Gastrocnemius medialis (tissue), 4 donors: Measurements from ENCODE around the gene PRR14L. TPM values are rescaled to one million over a fixed set of nuclear protein-coding genes. Genes with fewer than 3 reads are reported as not detected.
A peak's percentile ranks its signal among the peaks of the same experiment; 100 is the strongest.
"Not testable (repeated sequence)": the region's sequence is repeated elsewhere in the genome, so short reads cannot be mapped to it uniquely, and the experiment has no call there.

Experiments used
- ATAC-seq, 2 donors: fragments of 150-250 bp; one replicate each; pipeline ENCODE4 v1.9.1; 2016
- DNase-seq, 2 donors: peaks; one replicate each; pipeline ENCODE4 v3.0.0-alpha.2; 2019
- H3K27ac ChIP-seq, 4 donors: fragments of 200-600 bp; sonication (generic); 1 replicate in 1 of 4; 2 replicates in 3 of 4; pipeline ENCODE4 v1.5.1; 2016 to 2018; ENCODE audit warnings: mild to moderate bottlenecking in 2 of 4, moderate library complexity in 1 of 4
- H3K27me3 ChIP-seq, 3 donors: fragments of 200-600 bp; sonication (generic) in 2 of 3; 1 replicate in 1 of 3; 2 replicates in 2 of 3; pipeline versions ENCODE4 v1.5.1 to v1.6.0; 2016 to 2019; ENCODE audit warnings: mild to moderate bottlenecking in 1 of 3, moderate library complexity in 1 of 3
- H3K36me3 ChIP-seq, 2 donors: fragments of 200-600 bp; sonication (generic) in 1 of 2; one replicate each; pipeline ENCODE4 v1.5.1; 2017 to 2018
- H3K4me1 ChIP-seq, 2 donors: fragments of 200-600 bp; sonication (generic) in 1 of 2; one replicate each; pipeline ENCODE4 v1.5.1; 2016 to 2017; ENCODE audit warnings: mild to moderate bottlenecking in 2 of 2
- H3K4me3 ChIP-seq, 4 donors: fragments of 200-600 bp; sonication (generic) in 3 of 4; 1 replicate in 1 of 4; 2 replicates in 3 of 4; pipeline ENCODE4 v1.5.1; 2016 to 2019; ENCODE audit warnings: mild to moderate bottlenecking in 2 of 4
- H3K9me3 ChIP-seq, 3 donors: fragments of 200-600 bp; sonication (generic) in 2 of 3; 1 replicate in 1 of 3; 2 replicates in 2 of 3; pipeline ENCODE4 v1.5.1; 2016 to 2019
- POLR2A ChIP-seq, 2 donors: fragments of 450-650 bp; IDR thresholded peaks; one replicate each; pipeline ENCODE4 v1.6.1; 2017; ENCODE audit warnings: antibody characterized with exemption in 2 of 2, mild to moderate bottlenecking in 2 of 2, moderate library complexity in 2 of 2
- in situ Hi-C, 4 donors: fragments of 200-750 bp; cut with MboI; loops; one replicate each; pipeline versions ENCODE4 v1.15.0 to v1.8.0; 2017; ENCODE audit warnings: low sequenced_read_pairs in 4 of 4
- intact Hi-C: fragments of 100-400 bp; cut with DNase I; formaldehyde crosslinking; loops from one replicate; pipeline ENCODE4 v1.15.1; 2023; ENCODE audit warnings: low total_unique reads
- total RNA-seq, 4 donors: library from RNA; depleted of rRNA; stranded (reverse); fragments of >200 nt; gene quantifications; one replicate each; pipeline versions ENCODE4 v1.1.0 to v1.2.3, GENCODE V29; 2016
- TF ChIP-seq, protein P1 (sequence below), 5 experiments: fragments of 450-650 bp in 3 of 5; fragments of 200-600 bp in 2 of 5; sonication (generic) in 2 of 5; IDR thresholded peaks in 4 of 5; conservative IDR thresholded peaks in 1 of 5; 1 replicate in 4 of 5; 2 replicates in 1 of 5; pipeline ENCODE4 v1.5.1; 2016 to 2019; ENCODE audit warnings: antibody characterized with exemption in 5 of 5, mild to moderate bottlenecking in 3 of 5, moderate library complexity in 3 of 5

Gene PRR14L
- total RNA-seq, 4 donors from 2014 or later, result 6.5 to 8.4 (median 7.1) TPM

DNA sequence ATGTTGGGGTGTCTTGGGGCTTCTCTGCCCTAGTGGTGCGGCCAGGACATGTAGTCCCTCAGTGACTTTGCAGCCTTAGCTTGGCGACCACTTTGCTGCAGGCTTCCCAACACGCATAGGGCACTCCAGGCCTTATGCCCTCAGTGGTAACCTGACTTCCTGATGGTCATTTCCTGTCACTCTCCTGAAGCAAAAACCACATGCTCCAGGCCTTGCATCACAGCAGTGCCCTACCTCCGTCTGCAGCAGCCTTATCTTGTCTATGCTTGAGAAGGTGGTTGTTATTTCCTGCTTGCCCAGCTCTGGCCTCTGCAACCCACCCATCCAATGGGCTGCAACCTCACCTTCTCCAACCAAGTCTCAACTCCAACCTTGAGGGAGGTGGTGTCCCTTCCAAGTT lies 54.5 kb downstream of the PRR14L start:
- peaks cover 0 to 41% of the 10 kb centered on the region in 2 donors for H3K36me3 ChIP-seq
- TF ChIP-seq, protein P1, sequence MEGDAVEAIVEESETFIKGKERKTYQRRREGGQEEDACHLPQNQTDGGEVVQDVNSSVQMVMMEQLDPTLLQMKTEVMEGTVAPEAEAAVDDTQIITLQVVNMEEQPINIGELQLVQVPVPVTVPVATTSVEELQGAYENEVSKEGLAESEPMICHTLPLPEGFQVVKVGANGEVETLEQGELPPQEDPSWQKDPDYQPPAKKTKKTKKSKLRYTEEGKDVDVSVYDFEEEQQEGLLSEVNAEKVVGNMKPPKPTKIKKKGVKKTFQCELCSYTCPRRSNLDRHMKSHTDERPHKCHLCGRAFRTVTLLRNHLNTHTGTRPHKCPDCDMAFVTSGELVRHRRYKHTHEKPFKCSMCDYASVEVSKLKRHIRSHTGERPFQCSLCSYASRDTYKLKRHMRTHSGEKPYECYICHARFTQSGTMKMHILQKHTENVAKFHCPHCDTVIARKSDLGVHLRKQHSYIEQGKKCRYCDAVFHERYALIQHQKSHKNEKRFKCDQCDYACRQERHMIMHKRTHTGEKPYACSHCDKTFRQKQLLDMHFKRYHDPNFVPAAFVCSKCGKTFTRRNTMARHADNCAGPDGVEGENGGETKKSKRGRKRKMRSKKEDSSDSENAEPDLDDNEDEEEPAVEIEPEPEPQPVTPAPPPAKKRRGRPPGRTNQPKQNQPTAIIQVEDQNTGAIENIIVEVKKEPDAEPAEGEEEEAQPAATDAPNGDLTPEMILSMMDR (IDR thresholded peaks at IDR 0.05 in 4 of 5, conservative IDR thresholded peaks at IDR 0.05 in 1 of 5), result no peak
- TF ChIP-seq POLR2A (IDR thresholded peaks at IDR 0.05), result no peak
- H3K27me3 ChIP-seq, result no peaks in the 10 kb centered on the region
- in situ Hi-C loops, result no loop called here
- no peaks in the 10 kb centered on the region for H3K4me1 ChIP-seq
- DNase-seq, result no peak
- ATAC-seq, result no peak
- H3K4me3 ChIP-seq, result no peak overlapping the region
- intact Hi-C loops, result no loop called here
- H3K9me3 ChIP-seq, result no peaks in the 10 kb centered on the region
- no peak overlapping the region for H3K27ac ChIP-seq

DNA sequence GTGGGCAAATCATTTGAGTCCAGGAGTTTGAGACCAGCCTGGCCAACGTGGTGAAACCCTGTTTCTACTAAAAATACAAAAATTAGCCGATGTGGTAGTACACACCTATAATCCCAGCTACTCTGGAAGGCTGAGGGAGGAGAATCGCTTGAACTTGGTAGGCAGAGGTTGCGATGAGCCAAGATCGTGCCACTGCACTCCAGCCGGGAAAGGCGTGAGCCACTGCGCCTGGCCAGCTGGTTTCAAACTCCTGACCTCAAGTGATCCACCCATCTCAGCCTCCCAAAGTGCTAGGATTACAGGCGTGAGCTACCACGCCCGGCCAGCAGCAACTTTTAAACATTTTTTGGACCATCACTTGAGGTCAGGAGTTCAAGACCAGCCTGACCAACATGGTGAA lies 55.9 kb downstream of the PRR14L start:
- H3K4me3 ChIP-seq, intact Hi-C loops, H3K9me3 ChIP-seq, H3K27ac ChIP-seq, DNase-seq, H3K27me3 ChIP-seq, in situ Hi-C loops, H3K4me1 ChIP-seq, ATAC-seq: not testable (repeated sequence)
- peaks cover 0 to 38% of the 10 kb centered on the region in 2 donors for H3K36me3 ChIP-seq

DNA sequence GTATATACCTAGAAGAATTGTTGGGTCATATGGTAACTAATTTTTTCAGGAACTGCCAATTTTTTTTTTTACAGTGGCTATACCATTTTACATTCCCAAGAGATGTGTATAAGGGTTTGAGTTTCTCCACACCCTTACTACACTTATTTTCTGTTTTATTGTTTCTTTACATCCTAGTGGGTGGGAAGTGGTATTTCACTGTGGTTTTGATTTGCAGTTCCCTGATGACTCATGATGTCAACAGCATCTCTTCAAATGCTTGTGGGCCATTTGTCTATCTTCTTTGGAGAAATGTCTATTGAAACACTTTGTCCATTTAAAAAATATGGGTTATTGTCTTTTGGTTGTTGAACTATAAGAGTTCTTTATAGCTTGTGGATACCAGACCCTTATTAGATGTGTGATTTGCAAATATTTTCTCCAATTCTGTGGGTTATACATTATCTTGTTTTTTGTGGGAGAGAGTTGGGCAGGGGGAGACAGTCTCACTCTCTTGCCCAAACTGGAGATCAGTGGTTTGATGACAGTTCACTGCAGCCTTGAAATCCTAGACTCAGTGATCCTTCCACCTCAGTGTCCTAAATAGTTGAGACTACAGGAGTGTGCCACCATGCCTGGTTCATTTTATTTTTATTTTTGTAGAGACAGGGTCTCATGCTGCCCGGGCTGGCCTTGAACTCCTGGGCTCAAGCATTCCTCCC lies 57.6 kb downstream of the PRR14L start:
- H3K27me3 ChIP-seq, result no peaks in the 10 kb centered on the region
- intact Hi-C loops (no loop called here), in situ Hi-C loops (no loop called here)
- no peaks in the 10 kb centered on the region for H3K9me3 ChIP-seq
- no peaks in the 10 kb centered on the region for H3K4me1 ChIP-seq
- ATAC-seq (no peak), DNase-seq (no peak)
- H3K36me3 ChIP-seq, result peaks cover 0 to 48% of the 10 kb centered on the region in 2 donors
- no peak overlapping the region for H3K27ac ChIP-seq
- TF ChIP-seq, protein P1 (IDR thresholded peaks at IDR 0.05 in 4 of 5, conservative IDR thresholded peaks at IDR 0.05 in 1 of 5), result no peak
- no peak for TF ChIP-seq POLR2A (IDR thresholded peaks at IDR 0.05)
- H3K4me3 ChIP-seq, result no peak overlapping the region

DNA sequence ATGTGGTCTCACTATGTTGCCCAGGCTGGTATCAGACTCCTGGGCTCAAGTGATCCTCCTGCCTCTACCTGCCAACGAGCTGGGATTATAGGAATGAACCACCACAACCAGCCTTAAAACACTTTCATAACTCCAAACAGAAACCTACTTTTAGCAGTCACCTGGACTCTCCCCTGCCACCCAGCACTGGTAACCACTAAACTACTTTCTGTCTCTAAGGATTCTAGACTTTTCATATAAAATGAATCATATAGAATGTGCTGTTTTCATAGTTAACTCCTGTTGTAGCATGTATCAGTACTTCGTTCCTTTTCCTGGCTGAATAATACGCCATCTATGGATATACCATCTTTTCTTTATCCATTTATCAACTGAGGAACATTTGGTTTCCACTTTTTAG lies 58.5 kb downstream of the PRR14L start:
- Histone ChIP-seq H3K36me3 (peaks cover 0 to 57% of the 10 kb centered on the region in 2 donors), H3K27me3 (no peaks in the 10 kb centered on the region), H3K9me3 (no peaks in the 10 kb centered on the region), H3K27ac (no peak overlapping the region), H3K4me3 (no peak overlapping the region), H3K4me1 (no peaks in the 10 kb centered on the region)
- in situ Hi-C loops, result no loop called here
- ATAC-seq, result no peak
- TF ChIP-seq, protein P1 (IDR thresholded peaks at IDR 0.05 in 4 of 5, conservative IDR thresholded peaks at IDR 0.05 in 1 of 5), result no peak
- TF ChIP-seq POLR2A (IDR thresholded peaks at IDR 0.05), result no peak
- DNase-seq, result no peak
- intact Hi-C loops, result no loop called here

DNA sequence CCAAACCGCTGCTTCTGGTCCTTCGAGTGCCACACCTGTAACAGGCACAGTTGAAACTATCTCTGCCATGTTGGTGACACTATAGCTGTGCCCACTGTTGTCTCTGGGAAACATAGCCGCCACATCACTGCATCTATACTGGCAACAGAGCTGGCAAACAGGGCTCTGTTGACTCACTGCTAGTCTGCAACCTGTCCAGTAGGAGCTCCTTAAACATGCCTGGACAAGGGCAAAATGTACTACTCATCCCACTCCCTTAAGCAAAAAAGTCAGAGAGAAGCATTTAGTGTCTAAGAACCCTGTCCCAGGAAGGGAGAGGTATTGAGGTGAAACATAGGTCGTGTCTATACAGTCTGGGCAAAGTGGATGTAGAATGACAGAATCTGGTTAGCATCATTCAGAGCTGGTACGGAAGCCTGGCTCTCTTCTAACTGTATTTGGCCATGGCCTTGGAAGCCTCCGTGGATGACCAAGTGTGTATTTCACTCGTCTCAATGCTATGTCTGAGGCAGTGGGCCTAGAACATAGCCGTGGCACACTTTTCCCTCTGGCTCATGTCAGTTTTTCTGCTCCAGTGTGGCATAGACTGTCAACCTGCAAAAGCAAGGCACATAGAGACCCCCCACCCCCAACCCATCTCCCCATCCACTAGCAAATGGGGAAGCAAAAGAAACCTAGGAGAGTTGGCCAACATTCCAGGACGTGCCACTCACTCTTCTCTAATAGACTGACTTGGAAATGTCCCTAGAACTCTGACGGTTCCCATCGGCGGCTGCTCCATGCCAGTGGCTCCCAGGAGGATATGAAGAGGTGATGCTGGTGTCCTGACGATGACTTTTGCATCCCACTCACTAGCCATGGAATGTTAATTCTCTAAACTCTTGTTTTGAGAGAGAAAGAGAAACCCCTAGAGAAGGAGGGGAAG lies 66.5 kb downstream of the PRR14L start:
- DNase-seq (peak in 1 of 2 donors; percentile 28), ATAC-seq (peak in 1 of 2 donors; percentile 75)
- in situ Hi-C loops, result no loop called here
- Histone ChIP-seq H3K27ac (peak overlapping the region in 2 of 4 donors; percentile 14 to 54), H3K27me3 (no peaks in the 10 kb centered on the region), H3K36me3 (peaks cover 0 to 29% of the 10 kb centered on the region in 2 donors), H3K9me3 (no peaks in the 10 kb centered on the region), H3K4me3 (no peak overlapping the region), H3K4me1 (peaks cover 16 to 17% of the 10 kb centered on the region in 2 donors)
- TF ChIP-seq POLR2A (IDR thresholded peaks at IDR 0.05), result no peak
- TF ChIP-seq, protein P1 (IDR thresholded peaks at IDR 0.05 in 4 of 5, conservative IDR thresholded peaks at IDR 0.05 in 1 of 5), result no peak
- intact Hi-C loops, result no loop called here
